ENCODE results near the gene TBC1D22A. TPM values are rescaled to one million over a fixed set of nuclear protein-coding genes. Genes with fewer than 3 reads are reported as not detected.

The TBC1D22A gene
- total RNA-seq, 2 donors from 2014 or later, result 11.5 to 15.4 TPM

DNA sequence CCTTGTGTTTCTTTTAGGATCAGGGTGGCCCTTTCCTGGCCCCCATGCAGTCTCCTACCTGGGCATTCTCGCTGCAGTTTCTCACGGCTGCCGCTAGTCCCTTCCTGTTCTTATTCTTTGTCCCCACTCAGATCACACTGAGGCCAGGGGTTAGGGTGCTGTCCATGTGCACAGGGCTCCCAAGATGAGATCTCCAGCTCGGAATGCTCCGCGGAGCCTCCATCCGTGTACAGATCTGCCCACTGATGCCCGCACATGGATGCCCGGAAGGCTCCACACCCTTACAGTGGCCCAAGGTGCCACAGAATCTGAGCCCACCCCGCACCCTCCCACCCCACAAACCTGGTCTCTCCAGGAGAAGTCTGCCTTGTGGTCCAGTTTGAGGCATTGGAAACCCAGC is 457.3 kb downstream of the TBC1D22A start:
- no peaks in the 10 kb centered on the region for H3K36me3 ChIP-seq
- no peaks in the 10 kb centered on the region for H3K4me1 ChIP-seq
- H3K27me3 ChIP-seq, result no peaks in the 10 kb centered on the region
- H3K4me3 ChIP-seq, result no peak overlapping the region
- DNase-seq (ENCODE audit: low spot score), result peak; percentile 36
- TF ChIP-seq, protein P1, sequence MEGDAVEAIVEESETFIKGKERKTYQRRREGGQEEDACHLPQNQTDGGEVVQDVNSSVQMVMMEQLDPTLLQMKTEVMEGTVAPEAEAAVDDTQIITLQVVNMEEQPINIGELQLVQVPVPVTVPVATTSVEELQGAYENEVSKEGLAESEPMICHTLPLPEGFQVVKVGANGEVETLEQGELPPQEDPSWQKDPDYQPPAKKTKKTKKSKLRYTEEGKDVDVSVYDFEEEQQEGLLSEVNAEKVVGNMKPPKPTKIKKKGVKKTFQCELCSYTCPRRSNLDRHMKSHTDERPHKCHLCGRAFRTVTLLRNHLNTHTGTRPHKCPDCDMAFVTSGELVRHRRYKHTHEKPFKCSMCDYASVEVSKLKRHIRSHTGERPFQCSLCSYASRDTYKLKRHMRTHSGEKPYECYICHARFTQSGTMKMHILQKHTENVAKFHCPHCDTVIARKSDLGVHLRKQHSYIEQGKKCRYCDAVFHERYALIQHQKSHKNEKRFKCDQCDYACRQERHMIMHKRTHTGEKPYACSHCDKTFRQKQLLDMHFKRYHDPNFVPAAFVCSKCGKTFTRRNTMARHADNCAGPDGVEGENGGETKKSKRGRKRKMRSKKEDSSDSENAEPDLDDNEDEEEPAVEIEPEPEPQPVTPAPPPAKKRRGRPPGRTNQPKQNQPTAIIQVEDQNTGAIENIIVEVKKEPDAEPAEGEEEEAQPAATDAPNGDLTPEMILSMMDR (IDR thresholded peaks at IDR 0.05), result no peak
- H3K27ac ChIP-seq, result no peak overlapping the region
- H3K9me3 ChIP-seq, result peaks cover 0 to 8% of the 10 kb centered on the region in 2 donors

- H3K4me1 ChIP-seq, result no peaks in the 10 kb centered on the region
- H3K27ac ChIP-seq, result no peak overlapping the region
- peaks cover 0 to 8% of the 10 kb centered on the region in 2 donors for H3K9me3 ChIP-seq
- no peak for DNase-seq (ENCODE audit: low spot score)
- H3K36me3 ChIP-seq, result no peaks in the 10 kb centered on the region
- TF ChIP-seq, protein P1 (IDR thresholded peaks at IDR 0.05), result no peak
- H3K4me3 ChIP-seq, result no peak overlapping the region
- no peaks in the 10 kb centered on the region for H3K27me3 ChIP-seq
These were observed 458.3 kb downstream of the TBC1D22A start for GRCh38 chr22:47220752-47221151.

- Histone ChIP-seq H3K27ac (no peak overlapping the region), H3K36me3 (no peaks in the 10 kb centered on the region), H3K4me1 (no peaks in the 10 kb centered on the region), H3K4me3 (no peak overlapping the region), H3K9me3 (peaks cover 0 to 8% of the 10 kb centered on the region in 2 donors), H3K27me3 (no peaks in the 10 kb centered on the region)
- TF ChIP-seq, protein P1 (IDR thresholded peaks at IDR 0.05), result no peak
- DNase-seq (ENCODE audit: low spot score), result peak; percentile 40
These were observed 459.6 kb downstream of the TBC1D22A start for GRCh38 chr22:47221840-47222615.

Other genes starting within 250 kb of the TBC1D22A start
- 1 to 10 TPM; 7.1 to 9.6 TPM for gene CELSR1, start 225.0 kb upstream of the TBC1D22A start, total RNA-seq
- 10 to 100 TPM; 29.1 to 31.6 TPM for gene GRAMD4, start 142.3 kb upstream of the TBC1D22A start, total RNA-seq
- 10 to 100 TPM; 46.0 to 59.8 TPM for gene CERK, start 24.4 kb upstream of the TBC1D22A start, total RNA-seq

Data from right atrium auricular region (tissue), 2 donors.